ENCODE measurements around the gene FCHSD2.
"Not testable (repeated sequence)": the region's sequence is repeated elsewhere in the genome, so short reads cannot be mapped to it uniquely, and the experiment has no call there.

FCHSD2 gene

DNA sequence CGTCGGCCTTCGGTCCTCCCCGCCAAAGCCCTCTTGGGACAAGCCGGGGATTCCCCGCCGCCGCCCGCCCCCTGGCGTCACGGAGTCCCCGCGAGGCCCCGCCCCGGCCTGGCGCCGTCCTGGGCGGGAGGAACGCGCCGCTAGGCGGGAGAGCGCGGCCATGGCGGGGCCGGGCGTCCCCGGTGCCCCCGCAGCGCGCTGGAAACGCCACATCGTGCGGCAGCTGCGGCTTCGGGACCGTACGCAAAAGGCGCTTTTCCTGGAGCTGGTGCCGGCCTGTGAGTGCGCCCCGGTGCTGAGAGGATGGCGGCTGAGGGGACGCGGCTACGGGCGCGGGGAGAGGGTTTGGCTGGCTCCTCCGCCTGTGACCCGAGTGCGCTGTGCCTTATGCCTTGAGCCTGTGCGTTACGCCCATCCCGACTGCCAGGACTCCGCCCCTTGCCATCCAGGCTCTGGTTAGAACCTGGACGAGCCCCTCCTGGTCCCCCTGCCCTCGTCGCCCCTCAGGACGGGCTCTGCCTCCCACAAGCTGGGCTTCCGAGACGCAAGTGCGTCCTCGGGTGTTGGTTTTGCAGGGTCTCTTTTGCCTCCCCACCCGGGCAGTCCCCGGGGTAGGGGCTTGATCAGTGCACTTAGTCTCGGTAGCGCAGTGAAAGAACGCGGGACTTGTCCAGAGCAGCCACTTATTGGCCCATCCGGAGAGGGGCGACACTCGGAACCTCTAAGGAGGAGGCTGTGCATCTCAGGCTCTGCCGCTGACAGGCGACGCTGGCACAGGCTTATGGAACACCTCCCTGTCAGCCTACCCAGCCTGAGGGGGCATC is 327.6 kb downstream of the FCHSD2 start, which contains the start of gene ATG16L2:
TSS of gene ATG16L2 (plus strand) at position 126 of the 824 bp plus-strand sequence. CDS start at position 161, 35 bp downstream.
- no peaks in the 10 kb centered on the region for H3K27me3 ChIP-seq (replicated peaks in 2 of 5; ENCODE audit: control insufficient read depth in 4 of 5, insufficient read depth in 5 of 5, low read length in 4 of 5)
- no peaks in the 10 kb centered on the region for H3K9me3 ChIP-seq (ENCODE audit: control extremely low read depth in 1 of 5, control insufficient read depth in 4 of 5, insufficient read depth in 2 of 5, low read depth in 1 of 5, low read length in 4 of 5)
- H3K36me3 ChIP-seq (ENCODE audit: control insufficient read depth in 4 of 4, insufficient read depth in 4 of 4, low read length in 3 of 4): peaks cover 2 to 29% (median 23%) of the 10 kb centered on the region in 4 experiments
- H3K27ac ChIP-seq (ENCODE audit: insufficient read depth in 1 of 2, low read depth in 1 of 2, low read length in 2 of 2, poor library complexity in 1 of 2, severe bottlenecking in 2 of 2): peak within 1 kb of the TSS; percentile 97 to 99
- DNase-seq: peak; percentile 85 to 92 (median 89)
- ChIA-PET CTCF (interaction anchor here (0.9 to 10.3 kb wide), 9 partner anchors 15 to 363 kb away, joined by 3 to 76 read pairs (median 4); partner anchors contain the start of gene STARD10), POLR2A (interaction anchor here (0.6 to 4.4 kb wide), 7 partner anchors 13 to 713 kb away, joined by 3 to 36 read pairs (median 4); partner anchors contain the start of gene STARD10)
- WGBS (ENCODE audit: insufficient coverage): under 1% methylated on average over 75 of the region's 75 CpGs
- peak within 1 kb of the TSS; percentile 80 to 98 (median 88) for H3K4me3 ChIP-seq (ENCODE audit: control insufficient read depth in 1 of 7, extremely low read depth in 1 of 7, insufficient read depth in 4 of 7, low read depth in 2 of 7, low read length in 6 of 7)
- peaks cover 9 to 64% (median 51%) of the 10 kb centered on the region in 4 experiments for H3K4me1 ChIP-seq (ENCODE audit: control extremely low read depth in 1 of 4, control insufficient read depth in 4 of 4, insufficient read depth in 4 of 4, low read length in 3 of 4)

DNA sequence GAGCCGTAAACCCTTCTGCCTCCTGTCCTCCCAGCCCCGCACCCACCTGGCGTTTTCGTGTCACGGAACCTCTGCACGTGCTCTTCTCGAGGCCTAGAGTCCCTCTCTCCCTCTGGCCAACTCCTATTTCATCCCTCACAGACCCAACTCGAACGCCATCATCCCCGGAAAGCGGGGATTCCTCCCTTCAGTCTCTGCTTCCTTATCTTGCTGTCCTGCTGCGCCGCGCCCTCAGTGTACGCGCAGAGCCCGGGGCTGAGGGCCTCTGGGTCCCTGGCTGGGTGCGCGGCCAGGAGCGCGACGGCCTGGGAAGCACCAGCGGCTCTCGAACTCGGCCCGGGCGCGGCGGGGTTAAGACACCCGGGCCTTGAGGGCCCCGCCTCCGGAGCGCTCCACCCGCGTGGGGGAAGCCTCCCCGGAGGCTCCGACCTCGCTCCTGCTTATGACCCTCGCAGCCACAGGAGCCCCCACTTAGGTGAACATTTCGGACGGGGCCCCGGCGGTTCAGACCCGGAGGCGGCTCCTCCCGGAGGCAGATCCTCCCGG is 328.3 kb downstream of the FCHSD2 start:
- WGBS (ENCODE audit: insufficient coverage): under 1% methylated on average over 46 of the region's 47 CpGs
- POLR2A ChIA-PET: interaction anchor here (0.6 to 4.4 kb wide), 11 partner anchors 16 to 712 kb away, joined by 3 to 36 read pairs (median 4); partner anchors contain the start of gene STARD10
- CTCF ChIA-PET: interaction anchor here (0.8 to 10.3 kb wide), 12 partner anchors 9 to 90 kb away, joined by 3 to 76 read pairs (median 4); partner anchors contain the start of gene STARD10

DNA sequence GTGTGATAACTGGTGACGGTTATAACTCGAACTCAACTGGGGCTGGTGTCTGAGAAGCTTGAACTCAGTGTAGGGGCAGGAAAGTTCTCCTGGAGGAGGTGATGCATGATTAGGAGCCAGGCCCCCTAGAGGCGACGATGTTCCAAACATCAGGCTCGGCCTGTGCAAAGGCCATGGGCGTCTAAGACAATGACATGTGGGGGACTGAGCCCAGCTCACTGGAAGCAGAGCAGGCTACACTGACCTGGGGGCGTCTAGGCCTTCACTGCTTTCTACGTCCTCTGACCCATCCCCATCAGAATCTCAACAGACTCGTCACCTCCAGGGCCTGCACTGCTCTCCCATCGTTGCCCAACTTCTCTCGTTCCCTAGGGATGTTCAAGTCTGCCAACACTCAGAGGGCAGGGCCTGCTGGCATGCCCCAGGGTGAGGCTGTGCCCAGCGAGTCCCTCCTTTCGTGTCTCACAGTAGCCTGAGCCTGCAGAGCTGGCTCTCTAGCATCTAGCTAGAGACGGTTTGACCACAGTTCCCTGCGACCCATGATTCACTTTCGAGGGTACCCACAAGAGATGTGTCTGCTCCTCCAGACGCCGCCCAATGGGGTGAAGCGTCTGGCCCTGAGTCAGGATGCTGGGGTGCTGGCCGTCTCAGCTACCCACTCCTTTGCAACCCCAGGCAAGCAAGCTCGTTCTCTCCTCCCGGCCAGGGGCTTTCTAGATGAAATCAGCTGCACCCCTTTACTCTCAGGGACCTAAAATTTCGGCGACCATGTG is 329.0 kb downstream of the FCHSD2 start:
- Histone ChIP-seq H3K27ac (ENCODE audit: insufficient read depth in 1 of 2, low read depth in 1 of 2, low read length in 2 of 2, poor library complexity in 1 of 2, severe bottlenecking in 2 of 2) (peak overlapping the region; percentile 97 to 99), H3K9me3 (ENCODE audit: control extremely low read depth in 1 of 5, control insufficient read depth in 4 of 5, insufficient read depth in 2 of 5, low read depth in 1 of 5, low read length in 4 of 5) (no peaks in the 10 kb centered on the region), H3K27me3 (replicated peaks in 2 of 5; ENCODE audit: control insufficient read depth in 4 of 5, insufficient read depth in 5 of 5, low read length in 4 of 5) (no peaks in the 10 kb centered on the region), H3K4me1 (ENCODE audit: control extremely low read depth in 1 of 4, control insufficient read depth in 4 of 4, insufficient read depth in 4 of 4, low read length in 3 of 4) (peaks cover 19 to 73% (median 61%) of the 10 kb centered on the region in 4 experiments), H3K36me3 (ENCODE audit: control insufficient read depth in 4 of 4, insufficient read depth in 4 of 4, low read length in 3 of 4) (peaks cover 6 to 21% (median 16%) of the 10 kb centered on the region in 4 experiments), H3K4me3 (ENCODE audit: control insufficient read depth in 1 of 7, extremely low read depth in 1 of 7, insufficient read depth in 4 of 7, low read depth in 2 of 7, low read length in 6 of 7) (peak overlapping the region; percentile 80 to 98 (median 88))
- peak; percentile 74 to 88 (median 87) for DNase-seq
- ChIA-PET CTCF (interaction anchor here (0.8 to 10.3 kb wide), 16 partner anchors 10 to 93 kb away, joined by 3 to 76 read pairs (median 4); partner anchors contain the start of gene STARD10), POLR2A (interaction anchor here (0.6 to 4.4 kb wide), 8 partner anchors 15 to 91 kb away, joined by 3 to 36 read pairs (median 4); partner anchors contain the start of gene STARD10)
- 3% methylated on average over 24 of the region's 24 CpGs for WGBS (ENCODE audit: insufficient coverage)

More for the DNA sequence above, 328.3 kb downstream of the FCHSD2 start:
- Histone ChIP-seq H3K27ac (ENCODE audit: insufficient read depth in 1 of 2, low read depth in 1 of 2, low read length in 2 of 2, poor library complexity in 1 of 2, severe bottlenecking in 2 of 2) (peak overlapping the region; percentile 97 to 99), H3K4me1 (ENCODE audit: control extremely low read depth in 1 of 4, control insufficient read depth in 4 of 4, insufficient read depth in 4 of 4, low read length in 3 of 4) (peaks cover 14 to 69% (median 56%) of the 10 kb centered on the region in 4 experiments), H3K4me3 (ENCODE audit: control insufficient read depth in 1 of 7, extremely low read depth in 1 of 7, insufficient read depth in 4 of 7, low read depth in 2 of 7, low read length in 6 of 7) (peak overlapping the region; percentile 80 to 98 (median 88)), H3K27me3 (replicated peaks in 2 of 5; ENCODE audit: control insufficient read depth in 4 of 5, insufficient read depth in 5 of 5, low read length in 4 of 5) (no peaks in the 10 kb centered on the region), H3K36me3 (ENCODE audit: control insufficient read depth in 4 of 4, insufficient read depth in 4 of 4, low read length in 3 of 4) (peaks cover 6 to 27% (median 22%) of the 10 kb centered on the region in 4 experiments), H3K9me3 (ENCODE audit: control extremely low read depth in 1 of 5, control insufficient read depth in 4 of 5, insufficient read depth in 2 of 5, low read depth in 1 of 5, low read length in 4 of 5) (no peaks in the 10 kb centered on the region)
- no peak for DNase-seq

GRCh38 chr11:72812604-72812966 is 329.5 kb downstream of the FCHSD2 start:
- H3K4me3 ChIP-seq (ENCODE audit: control insufficient read depth in 1 of 7, extremely low read depth in 1 of 7, insufficient read depth in 4 of 7, low read depth in 2 of 7, low read length in 6 of 7): peak overlapping the region; percentile 13 to 98 (median 88)
- DNase-seq: peak; percentile 41 to 89 (median 84)
- 56% methylated on average over 1 of the region's 4 CpGs for WGBS (ENCODE audit: insufficient coverage)
- H3K27me3 ChIP-seq (replicated peaks in 2 of 5; ENCODE audit: control insufficient read depth in 4 of 5, insufficient read depth in 5 of 5, low read length in 4 of 5): no peaks in the 10 kb centered on the region
- peaks cover 6 to 15% (median 10%) of the 10 kb centered on the region in 4 experiments for H3K36me3 ChIP-seq (ENCODE audit: control insufficient read depth in 4 of 4, insufficient read depth in 4 of 4, low read length in 3 of 4)
- H3K9me3 ChIP-seq (ENCODE audit: control extremely low read depth in 1 of 5, control insufficient read depth in 4 of 5, insufficient read depth in 2 of 5, low read depth in 1 of 5, low read length in 4 of 5): no peaks in the 10 kb centered on the region
- peaks cover 23 to 77% (median 67%) of the 10 kb centered on the region in 4 experiments for H3K4me1 ChIP-seq (ENCODE audit: control extremely low read depth in 1 of 4, control insufficient read depth in 4 of 4, insufficient read depth in 4 of 4, low read length in 3 of 4)
- peak overlapping the region; percentile 97 to 99 for H3K27ac ChIP-seq (ENCODE audit: insufficient read depth in 1 of 2, low read depth in 1 of 2, low read length in 2 of 2, poor library complexity in 1 of 2, severe bottlenecking in 2 of 2)
- ChIA-PET CTCF (interaction anchor here (1.0 to 10.3 kb wide), 13 partner anchors 10 to 92 kb away, joined by 3 to 76 read pairs (median 5); partner anchors contain the start of gene STARD10), POLR2A (interaction anchor here (0.6 to 4.4 kb wide), 7 partner anchors 19 to 90 kb away, joined by 3 to 36 read pairs (median 5); partner anchors contain the start of gene STARD10)

- peak overlapping the region in 3 of 7 experiments; percentile 80 to 98 (median 88) for H3K4me3 ChIP-seq (ENCODE audit: control insufficient read depth in 1 of 7, extremely low read depth in 1 of 7, insufficient read depth in 4 of 7, low read depth in 2 of 7, low read length in 6 of 7)
- ChIA-PET POLR2A (interaction anchor here (0.7 kb wide), 1 partner anchor 29 kb away, joined by 3 read pairs; no protein-coding TSS in a partner anchor), CTCF (interaction anchor here (2.0 to 10.3 kb wide), 4 partner anchors 14 to 88 kb away, joined by 5 to 76 read pairs (median 24); partner anchors contain the start of gene STARD10)
- H3K27me3 ChIP-seq (replicated peaks in 2 of 5; ENCODE audit: control insufficient read depth in 4 of 5, insufficient read depth in 5 of 5, low read length in 4 of 5); H3K9me3 ChIP-seq (ENCODE audit: control extremely low read depth in 1 of 5, control insufficient read depth in 4 of 5, insufficient read depth in 2 of 5, low read depth in 1 of 5, low read length in 4 of 5); DNase-seq: not testable (repeated sequence)
- H3K36me3 ChIP-seq (ENCODE audit: control insufficient read depth in 4 of 4, insufficient read depth in 4 of 4, low read length in 3 of 4): peaks cover 4 to 12% (median 6%) of the 10 kb centered on the region in 4 experiments
- WGBS (ENCODE audit: insufficient coverage): 89% methylated on average over 10 of the region's 10 CpGs
- H3K4me1 ChIP-seq (ENCODE audit: control extremely low read depth in 1 of 4, control insufficient read depth in 4 of 4, insufficient read depth in 4 of 4, low read length in 3 of 4): peaks cover 29 to 77% (median 70%) of the 10 kb centered on the region in 4 experiments
- peak overlapping the region; percentile 43 to 97 for H3K27ac ChIP-seq (ENCODE audit: insufficient read depth in 1 of 2, low read depth in 1 of 2, low read length in 2 of 2, poor library complexity in 1 of 2, severe bottlenecking in 2 of 2)
Measured at GRCh38 chr11:72811686-72812085, 330.4 kb downstream of the FCHSD2 start.

GRCh38 chr11:72808331-72808798 is 333.8 kb downstream of the FCHSD2 start:
- H3K36me3 ChIP-seq (ENCODE audit: control insufficient read depth in 4 of 4, insufficient read depth in 4 of 4, low read length in 3 of 4): peaks cover 4 to 12% (median 6%) of the 10 kb centered on the region in 4 experiments
- peak overlapping the region; percentile 25 to 87 for H3K27ac ChIP-seq (ENCODE audit: insufficient read depth in 1 of 2, low read depth in 1 of 2, low read length in 2 of 2, poor library complexity in 1 of 2, severe bottlenecking in 2 of 2)
- H3K4me3 ChIP-seq (ENCODE audit: control insufficient read depth in 1 of 7, extremely low read depth in 1 of 7, insufficient read depth in 4 of 7, low read depth in 2 of 7, low read length in 6 of 7): peak overlapping the region in 2 of 7 experiments; percentile 19 to 45
- WGBS (ENCODE audit: insufficient coverage): 80% methylated on average over 2 of the region's 4 CpGs
- H3K4me1 ChIP-seq (ENCODE audit: control extremely low read depth in 1 of 4, control insufficient read depth in 4 of 4, insufficient read depth in 4 of 4, low read length in 3 of 4): peaks cover 29 to 72% (median 67%) of the 10 kb centered on the region in 4 experiments
- H3K27me3 ChIP-seq (replicated peaks in 2 of 5; ENCODE audit: control insufficient read depth in 4 of 5, insufficient read depth in 5 of 5, low read length in 4 of 5): no peaks in the 10 kb centered on the region
- no peaks in the 10 kb centered on the region for H3K9me3 ChIP-seq (ENCODE audit: control extremely low read depth in 1 of 5, control insufficient read depth in 4 of 5, insufficient read depth in 2 of 5, low read depth in 1 of 5, low read length in 4 of 5)
- ChIA-PET POLR2A (interaction anchor here (0.6 kb wide), 1 partner anchor 41 kb away, joined by 3 read pairs; no protein-coding TSS in a partner anchor), CTCF (interaction anchor here (0.7 to 10.3 kb wide), 6 partner anchors 8 to 85 kb away, joined by 3 to 76 read pairs (median 3); partner anchors contain the start of gene STARD10)
- DNase-seq: no peak

Measured in common myeloid progenitor, CD34-positive (primary cell).